Erythroblast (primary cell): Measurements from ENCODE around the gene AUTS2.
"Not testable (repeated sequence)": the region's sequence is repeated elsewhere in the genome, so short reads cannot be mapped to it uniquely, and the experiment has no call there.

Experiments used
- GATA1 ChIP-seq: IDR thresholded peaks from 2 replicates; pipeline ENCODE4 v1.6.1; 2011; ENCODE audit warnings: low read depth, mild to moderate bottlenecking, control low read depth, low read length, moderate library complexity
- POLR2A ChIP-seq: IDR thresholded peaks from 2 replicates; pipeline ENCODE4 v1.6.1; 2011; ENCODE audit warnings: mild to moderate bottlenecking, low read length

DNA sequence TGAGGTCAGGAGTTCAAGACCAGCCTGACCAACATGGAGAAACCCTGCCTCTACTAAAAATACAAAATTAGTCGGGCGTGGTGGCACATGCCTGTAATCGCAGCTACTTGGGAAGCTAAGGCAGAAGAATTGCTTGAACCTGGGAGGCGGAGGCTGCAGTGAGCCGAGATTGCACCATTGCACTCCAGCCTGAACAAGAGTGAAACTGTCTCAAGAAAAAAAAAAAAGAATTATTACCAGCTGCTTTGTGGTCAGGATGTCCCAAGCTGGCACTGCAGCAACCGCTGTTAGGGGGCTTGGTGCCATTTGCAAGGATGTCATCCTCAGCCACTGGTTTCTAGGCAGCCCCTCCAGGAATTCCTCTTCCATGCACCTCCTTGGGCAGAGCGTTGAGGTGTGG, 996.6 kb downstream of the AUTS2 start:
- TF ChIP-seq POLR2A, GATA1: not testable (repeated sequence)
